Activated CD8-positive, alpha-beta memory T cell treated with anti-CD3 and anti-CD28 coated beads for 36 hours (primary cell): ENCODE results near the gene MBD3L2. TPM values are rescaled to one million over a fixed set of nuclear protein-coding genes. Genes with fewer than 3 reads are reported as not detected.

ENCODE experiments used
- CTCF ChIA-PET: fragments of 350-600 bp; sonication (Branson Sonifier 250); formaldehyde crosslinking; loops from one replicate; lab custom pipeline; 2021; ENCODE audit warnings: antibody characterized with exemption; lab: Charles Lee
- POLR2A ChIA-PET: fragments of 350-600 bp; sonication (Branson Sonifier 250); formaldehyde crosslinking; loops from one replicate; lab custom pipeline; 2021; ENCODE audit warnings: antibody characterized with exemption; lab: Charles Lee
- total RNA-seq, 2 experiments: library from RNA; stranded (reverse); gene quantifications; one replicate each; pipeline ENCODE4 v1.2.3, GENCODE V29; 2021

MBD3L2 gene
- total RNA-seq, 2 experiments from 2014 or later: not detected

GRCh38 chr19:7098701-7099596 is 49.8 kb downstream of the MBD3L2 start:
- ChIA-PET CTCF (interaction anchor here (0.6 to 2.4 kb wide), 6 partner anchors 48 to 451 kb away, joined by 3 to 10 read pairs (median 3); partner anchors contain the start of gene ARHGEF18), POLR2A (interaction anchor here (0.6 to 0.7 kb wide), 2 partner anchors 13 to 30 kb away, joined by 4 to 7 read pairs; partner anchors contain the start of gene ZNF557)

- POLR2A ChIA-PET: interaction anchor here (0.6 to 0.7 kb wide), 2 partner anchors 14 to 30 kb away, joined by 4 to 7 read pairs; partner anchors contain the start of gene ZNF557
- CTCF ChIA-PET: interaction anchor here (0.8 to 2.4 kb wide), 6 partner anchors 30 to 251 kb away, joined by 3 to 10 read pairs (median 3); partner anchors contain the start of genes ARHGEF18 and ZNF557
These were observed 50.4 kb downstream of the MBD3L2 start for GRCh38 chr19:7099597-7099921.

Other genes starting within 250 kb of the MBD3L2 start
- under 1 TPM; 0.44 TPM for gene ADGRE1, start 161.7 kb upstream of the MBD3L2 start, total RNA-seq
- gene MBD3L2B, start 27.9 kb upstream of the MBD3L2 start, total RNA-seq: not detected
- not detected for gene MBD3L5, start 18.7 kb upstream of the MBD3L2 start, total RNA-seq
- gene MBD3L4, start 9.1 kb upstream of the MBD3L2 start, total RNA-seq: not detected
- not detected for gene MBD3L3, start 9.4 kb downstream of the MBD3L2 start, total RNA-seq
- gene ZNF557, start 20.4 kb downstream of the MBD3L2 start, total RNA-seq: 1 to 10 TPM; 9.5 to 9.9 TPM
- 1 to 10 TPM in 1 of 2 experiments, under 1 TPM in 1; 0.99 to 2.0 TPM for gene INSR, start 245.1 kb downstream of the MBD3L2 start, total RNA-seq